ENCODE results near the gene NEDD4L.

NEDD4L gene

DNA sequence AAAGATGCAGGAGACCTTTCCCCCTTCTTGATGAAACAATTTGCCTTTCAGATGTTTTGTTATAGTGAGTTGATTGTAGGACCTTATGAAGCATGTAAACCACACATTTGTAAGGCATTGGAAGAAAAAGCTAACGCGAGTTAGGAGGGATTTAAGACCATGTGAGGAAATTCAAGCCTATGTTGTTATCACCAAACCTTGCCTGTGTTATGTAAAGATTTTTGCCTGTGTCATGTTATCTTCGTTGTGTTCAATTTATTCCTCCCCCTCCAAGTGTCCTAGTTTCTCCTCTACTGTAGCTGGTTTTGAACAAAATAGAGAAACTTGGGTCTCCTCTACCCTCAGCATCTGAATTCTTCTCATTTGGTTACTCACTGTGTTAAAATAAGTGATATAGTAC is 173.0 kb downstream of the NEDD4L start:
- no peak for DNase-seq

DNA sequence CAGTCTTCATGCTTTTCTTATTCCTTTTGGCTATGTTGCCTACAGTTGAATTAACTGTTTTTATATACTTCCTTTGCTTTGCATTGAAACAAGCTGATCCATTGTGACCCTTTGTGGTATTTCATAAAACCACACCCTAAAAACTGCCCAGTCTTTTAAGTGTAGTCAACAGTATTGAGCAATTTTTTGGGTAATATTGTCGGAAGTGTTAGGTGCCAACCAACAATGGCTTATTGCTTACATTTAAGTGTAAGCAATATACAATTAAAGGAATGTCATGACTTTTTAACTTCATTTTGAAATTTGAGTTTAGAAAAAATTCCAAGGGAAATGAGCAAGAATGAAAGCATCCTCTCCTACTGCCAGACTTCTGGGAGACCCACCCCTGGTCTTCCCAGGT is 174.1 kb downstream of the NEDD4L start:
- no peak for DNase-seq

DNA sequence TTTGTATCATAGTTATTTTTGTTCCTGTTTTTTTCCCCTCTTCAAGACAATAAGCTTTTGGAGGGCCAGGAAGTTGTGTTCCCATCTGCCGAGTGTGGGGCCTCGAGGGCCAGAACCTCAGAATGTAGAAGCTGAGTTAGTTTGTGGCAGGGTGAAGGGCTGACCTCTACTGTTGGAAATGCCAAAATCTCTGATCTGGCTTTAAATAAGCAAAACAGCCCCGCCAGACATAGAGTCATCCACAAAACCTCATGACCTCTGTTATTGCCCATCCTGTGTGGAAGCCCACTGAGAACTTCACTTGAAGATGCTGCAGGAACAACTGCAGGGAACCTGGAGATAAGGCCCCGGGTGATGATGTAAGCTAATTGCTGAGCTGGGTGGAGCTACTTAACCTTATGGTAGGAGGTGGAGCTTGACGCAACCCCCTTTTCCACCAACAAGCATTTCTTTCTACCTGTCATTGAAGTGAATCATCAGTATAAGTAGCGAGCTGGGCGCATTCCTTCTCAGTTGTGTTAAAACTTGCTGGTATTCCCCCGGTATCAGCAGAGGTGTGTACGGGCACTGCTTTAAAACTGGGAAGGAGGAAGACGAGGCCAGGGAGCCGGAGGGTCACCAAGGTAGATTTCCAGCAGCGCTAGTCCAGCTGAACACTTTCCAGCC is 177.2 kb downstream of the NEDD4L start:
- DNase-seq: no peak

DNA sequence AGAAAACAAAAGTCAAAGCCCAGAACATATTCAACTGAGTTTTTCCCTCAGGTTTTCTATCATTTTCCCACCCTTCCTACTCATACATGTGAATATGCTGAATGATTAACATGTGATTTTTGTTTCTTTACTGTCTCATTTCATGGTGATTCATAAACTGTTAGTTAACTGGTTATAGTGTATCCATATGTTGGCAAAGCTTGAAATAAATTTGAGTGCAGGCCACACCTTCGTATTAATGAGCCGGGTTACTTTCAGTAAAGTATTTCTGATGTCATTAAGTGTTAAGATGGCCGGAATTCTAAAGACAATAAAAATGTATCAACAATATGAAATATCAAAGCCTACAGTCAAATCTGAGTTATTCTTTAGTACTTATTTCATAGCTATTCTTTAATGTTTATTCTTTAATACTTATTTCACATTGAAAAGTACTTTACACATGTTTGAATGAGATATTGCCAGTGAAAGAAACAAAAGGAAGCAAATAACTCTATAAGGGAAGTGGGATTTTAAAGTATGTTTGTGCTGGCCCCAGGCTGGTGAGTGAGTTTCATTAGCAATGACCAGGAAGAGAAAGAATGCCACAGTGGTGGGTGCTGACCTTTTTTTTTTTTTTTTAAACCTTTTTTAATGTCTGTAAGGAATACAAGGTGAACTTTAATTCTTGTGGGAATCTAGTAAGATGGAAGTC is 178.6 kb downstream of the NEDD4L start:
- DNase-seq: no peak

DNA sequence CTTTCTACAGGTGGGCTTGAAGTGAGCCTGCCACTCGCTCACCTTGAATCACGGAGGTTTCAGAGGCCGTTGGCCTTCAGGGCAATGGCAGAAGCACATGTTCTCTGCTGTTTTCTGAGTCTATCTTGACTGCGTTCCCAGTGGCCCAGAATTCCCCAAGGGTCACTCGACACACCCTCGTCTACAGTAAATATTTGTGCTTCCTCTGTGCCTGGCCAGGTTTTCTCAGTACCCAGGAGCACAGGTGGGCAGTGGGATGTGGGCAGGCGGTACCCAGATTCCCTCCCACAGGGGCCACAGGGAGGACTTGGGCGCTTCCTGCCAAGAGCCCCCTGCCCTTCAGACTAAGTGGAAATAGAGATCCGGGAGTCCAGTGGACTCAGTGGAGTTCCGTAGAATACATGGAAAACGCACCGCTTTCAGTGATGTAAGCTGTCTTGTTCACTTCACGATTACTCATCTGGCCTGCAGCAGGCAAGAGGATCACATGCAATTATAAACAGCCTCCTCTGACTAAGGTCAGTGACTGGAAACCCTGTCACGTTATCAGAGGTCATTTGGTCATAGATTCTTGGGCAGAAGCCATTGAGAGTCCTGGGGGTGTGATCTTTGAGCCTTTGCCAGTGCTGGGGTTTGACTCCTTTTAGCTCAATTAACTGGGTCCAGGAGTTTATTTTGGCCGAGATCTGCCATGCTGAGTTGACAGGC is 179.8 kb downstream of the NEDD4L start:
- no peak for DNase-seq

DNA sequence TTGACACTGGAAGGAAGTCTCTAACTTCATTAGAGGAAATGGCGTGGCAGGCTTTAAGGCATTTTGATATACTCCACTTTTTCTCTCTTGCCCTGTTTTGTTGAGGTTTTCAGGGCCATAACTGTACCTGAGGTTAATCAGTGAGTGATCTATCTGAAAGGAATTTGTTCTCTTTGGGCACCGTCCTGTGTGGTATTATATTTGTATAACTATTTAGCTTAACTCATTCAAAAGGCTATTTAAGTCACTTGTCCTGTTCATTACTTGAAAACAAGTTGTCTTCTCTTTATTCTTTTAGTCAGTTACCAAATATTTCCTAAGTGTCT is 180.4 kb downstream of the NEDD4L start:
- DNase-seq: no peak

DNA sequence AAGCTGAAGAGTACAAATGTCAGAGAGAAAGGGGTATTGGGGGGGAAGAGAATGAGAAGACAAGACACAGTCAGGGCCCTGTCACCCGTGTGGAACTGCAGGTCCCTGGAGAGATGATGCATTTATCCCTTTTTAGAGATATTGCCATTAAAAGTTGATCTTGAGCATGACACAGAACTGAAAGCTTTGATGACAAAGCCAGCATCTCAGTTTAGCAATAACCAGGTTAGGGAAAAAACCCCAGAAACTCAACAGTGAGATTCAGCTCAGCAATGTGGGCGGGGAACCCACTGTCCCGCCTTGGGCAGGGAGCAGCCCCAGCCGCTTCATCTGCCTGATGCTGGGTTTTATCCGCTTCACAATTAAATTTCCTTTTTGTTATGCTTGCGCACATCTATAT is 181.1 kb downstream of the NEDD4L start:
- no peak for DNase-seq

DNA sequence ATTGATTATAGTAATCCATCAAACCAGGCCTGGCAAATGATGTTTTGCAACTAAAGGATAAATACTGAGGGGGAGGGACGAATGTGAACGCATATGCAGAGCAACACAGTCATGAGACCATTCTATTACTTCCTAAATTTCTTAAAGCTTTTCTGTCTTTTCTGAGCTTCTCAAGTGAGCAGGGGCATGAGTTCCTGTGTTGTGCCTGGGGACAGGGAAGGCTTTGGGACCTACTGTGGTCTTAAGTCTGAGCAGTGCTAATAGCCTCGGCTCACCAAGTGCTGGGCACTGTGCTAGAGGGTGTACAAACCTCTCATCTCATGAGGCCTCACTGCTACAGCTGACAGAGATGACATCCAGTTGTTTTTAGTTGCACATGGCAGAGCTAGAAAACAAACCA is 182.4 kb downstream of the NEDD4L start:
- no peak for DNase-seq

DNA sequence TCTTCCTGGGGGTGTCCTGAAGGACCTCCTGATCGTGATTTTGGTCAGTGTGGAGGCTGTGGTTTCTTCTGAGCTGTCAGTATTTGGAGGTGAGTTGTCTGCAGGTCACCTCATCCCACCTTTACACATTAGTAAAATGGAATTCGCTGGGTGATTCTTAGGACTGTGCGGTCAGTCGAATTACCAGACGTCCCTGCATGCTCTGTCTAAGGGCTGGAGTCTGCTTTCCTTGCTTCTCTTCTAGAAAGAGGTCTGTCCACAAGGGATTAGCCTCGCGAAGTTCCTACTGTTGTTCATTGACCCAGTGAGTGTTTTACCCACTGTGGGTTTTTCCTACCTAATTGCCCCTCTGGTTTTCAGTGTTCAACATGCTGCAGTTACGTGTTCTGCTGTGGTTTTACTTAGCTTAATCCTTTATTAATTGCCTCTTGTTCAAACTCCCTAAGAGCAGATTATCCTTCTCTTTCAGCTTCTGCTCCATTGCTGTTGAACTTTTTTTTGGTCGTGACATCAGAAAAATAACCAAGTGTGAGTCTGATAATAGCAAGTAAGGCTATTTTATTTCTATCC is 183.4 kb downstream of the NEDD4L start:
- DNase-seq: no peak

DNA sequence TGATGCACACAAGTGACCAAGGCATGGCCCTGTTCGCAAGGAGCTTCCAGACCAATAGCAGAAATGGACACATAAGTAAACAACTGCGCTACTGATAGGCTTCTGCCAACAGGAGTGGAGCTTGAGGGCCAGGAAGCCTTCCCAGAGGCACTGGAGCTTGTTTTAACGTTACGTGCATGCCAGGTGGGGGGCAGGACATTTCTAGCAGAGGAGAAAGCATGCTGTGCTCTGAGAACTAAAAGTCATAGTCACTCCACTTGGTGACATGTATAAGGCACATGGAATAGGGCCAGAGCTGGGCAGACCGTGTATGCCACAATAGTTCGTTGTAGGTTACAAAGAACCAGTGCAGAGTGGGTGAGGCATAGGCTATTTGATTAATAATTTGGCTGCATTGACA is 184.2 kb downstream of the NEDD4L start:
- DNase-seq: no peak

DNA sequence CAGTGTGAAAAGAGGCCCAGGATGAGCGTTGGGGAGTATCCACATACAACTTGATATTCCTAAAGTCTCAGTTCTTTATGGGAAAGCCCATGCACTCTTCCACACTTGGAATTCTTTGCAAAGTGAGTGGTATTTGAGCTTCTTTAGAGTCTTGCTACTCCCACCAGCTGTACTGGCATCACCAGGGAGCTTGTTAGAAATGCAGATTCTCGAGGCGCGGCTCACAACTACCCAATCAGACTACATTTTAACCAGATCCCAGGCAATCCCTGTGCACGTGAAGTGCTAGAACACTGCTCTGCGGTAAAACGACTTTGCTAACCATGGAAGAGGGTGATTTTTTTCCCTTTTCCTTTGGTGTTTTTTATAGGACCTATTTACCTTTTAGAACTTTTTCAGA is 184.7 kb downstream of the NEDD4L start:
- no peak for DNase-seq

DNA sequence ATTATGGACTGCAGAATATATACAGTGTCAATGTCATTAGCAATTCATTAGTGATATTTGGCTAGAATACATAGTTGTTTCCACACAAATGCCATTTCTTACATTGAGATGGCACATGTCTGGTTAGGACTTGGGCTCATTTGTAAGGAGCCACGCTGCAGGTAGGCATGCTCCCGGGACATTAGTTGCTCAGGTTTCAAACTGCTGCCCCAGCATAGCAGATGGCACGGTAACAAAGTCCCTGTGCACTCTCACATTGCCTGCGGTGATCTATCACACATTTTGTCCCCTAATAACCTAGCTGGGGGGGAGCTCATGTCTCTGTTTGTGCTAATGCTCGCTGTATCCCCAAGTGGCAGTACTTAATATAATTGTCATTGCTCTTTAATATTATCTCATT is 185.1 kb downstream of the NEDD4L start:
- no peak for DNase-seq

DNA sequence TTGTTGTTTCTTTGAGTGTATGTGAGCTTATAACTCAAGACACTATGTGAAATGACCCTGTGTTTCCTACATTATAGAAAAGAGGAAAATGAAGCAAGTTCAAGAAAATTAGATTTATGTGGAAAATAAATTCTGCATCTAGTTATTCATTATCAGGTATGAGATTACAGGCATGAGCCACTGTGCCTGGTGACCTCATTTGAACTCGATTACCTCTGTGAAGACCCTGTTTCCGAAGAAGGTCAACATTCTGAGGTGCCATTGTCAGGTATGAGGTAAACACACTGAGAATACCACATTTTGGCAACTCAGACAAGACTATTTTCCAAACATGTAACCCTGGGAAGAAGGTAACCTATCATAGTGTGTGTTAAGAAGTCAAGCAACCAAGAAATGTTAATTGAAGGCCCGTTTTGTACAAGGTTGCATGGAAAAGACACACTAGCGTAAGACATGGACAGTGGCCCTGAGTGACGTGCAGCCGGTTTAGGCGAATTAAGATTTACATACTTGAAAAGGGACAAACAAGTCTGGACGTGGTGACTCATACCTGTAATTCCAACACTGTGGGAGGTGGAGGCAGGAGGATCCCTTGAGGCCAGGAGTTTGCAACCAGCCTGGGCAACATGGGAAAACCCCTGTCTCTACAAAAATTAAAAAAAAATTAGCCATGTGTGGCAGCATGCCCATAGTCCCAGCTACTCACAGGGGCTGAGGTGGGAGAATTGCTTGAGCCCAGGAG is 186.6 kb downstream of the NEDD4L start:
- DNase-seq: no peak

DNA sequence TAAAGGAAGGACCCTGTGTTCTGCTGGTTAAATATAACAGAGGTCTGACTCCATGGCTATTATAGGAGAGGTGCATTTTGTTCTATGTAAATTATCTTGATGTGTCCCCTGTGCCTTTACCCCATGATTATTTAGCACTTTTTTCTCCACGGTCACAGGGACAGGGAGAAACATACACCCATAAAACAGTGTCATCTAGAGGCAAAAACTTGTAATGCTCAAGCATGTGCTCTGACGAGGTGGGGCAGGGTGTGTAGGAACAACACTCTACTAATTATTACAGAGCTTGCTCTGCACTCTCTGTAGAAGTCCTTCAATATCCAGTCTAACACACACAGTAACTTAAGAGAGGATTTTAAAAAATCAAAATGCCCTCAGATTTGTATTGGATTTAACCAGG is 187.9 kb downstream of the NEDD4L start:
- DNase-seq: no peak

DNA sequence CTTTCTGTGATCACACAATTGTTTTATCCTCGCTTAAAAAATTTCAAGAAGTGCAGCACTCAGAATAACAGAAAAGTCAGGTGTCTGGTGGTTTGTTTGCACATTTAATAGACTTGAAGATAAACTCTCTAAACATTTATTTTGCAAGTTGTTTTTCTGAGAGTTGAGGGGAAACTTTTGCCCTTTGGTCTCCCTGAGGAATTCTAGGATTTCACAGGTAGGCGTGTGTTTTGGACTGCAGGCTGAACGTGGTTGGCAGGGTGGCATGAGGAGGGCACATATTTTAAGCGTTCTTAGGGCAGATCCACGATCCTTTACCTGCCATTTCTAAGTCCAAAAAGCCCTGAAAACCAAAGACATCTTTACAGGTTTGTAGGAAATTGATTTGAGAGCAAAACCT is 188.6 kb downstream of the NEDD4L start:
- DNase-seq: no peak

DNA sequence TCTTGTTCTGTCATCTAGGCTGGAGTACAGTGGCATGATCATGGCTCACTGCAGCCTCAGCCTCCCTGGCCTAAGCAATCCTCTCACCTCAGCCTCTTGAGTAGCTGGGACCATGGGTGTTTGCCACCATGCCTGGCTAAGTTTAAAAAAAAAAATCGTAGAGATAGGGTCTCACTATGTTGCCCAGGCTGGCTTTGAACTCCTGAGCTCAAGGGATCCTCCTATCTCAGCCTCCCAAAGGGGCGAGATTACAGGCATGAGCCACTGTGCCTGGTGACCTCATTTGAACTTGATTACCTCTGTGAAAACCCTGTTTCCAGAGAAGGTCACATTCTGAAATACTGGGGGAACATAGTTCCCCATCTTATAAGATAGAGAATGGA is 190.3 kb downstream of the NEDD4L start:
- no peak for DNase-seq

DNA sequence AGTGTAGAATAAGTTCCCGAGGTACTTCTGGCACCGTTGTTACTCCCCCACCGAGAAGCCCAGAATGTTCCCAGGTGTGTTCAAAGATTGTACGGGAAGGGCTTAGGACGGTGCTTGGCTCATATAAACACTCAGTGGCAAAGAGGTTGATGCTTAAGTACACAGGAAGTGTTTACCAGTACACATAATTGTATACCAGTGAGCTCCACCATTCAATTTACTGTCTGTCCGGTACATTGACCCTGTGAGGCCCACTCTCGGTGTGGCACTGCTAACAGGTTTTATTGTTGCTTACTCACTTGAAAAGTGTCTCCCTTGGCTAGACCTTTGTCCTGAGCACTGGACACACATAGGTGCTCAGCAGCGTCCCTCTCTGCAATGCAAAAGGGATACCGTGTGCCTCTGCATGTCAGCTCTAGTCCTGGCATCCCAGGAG is 191.0 kb downstream of the NEDD4L start:
- DNase-seq: no peak

DNA sequence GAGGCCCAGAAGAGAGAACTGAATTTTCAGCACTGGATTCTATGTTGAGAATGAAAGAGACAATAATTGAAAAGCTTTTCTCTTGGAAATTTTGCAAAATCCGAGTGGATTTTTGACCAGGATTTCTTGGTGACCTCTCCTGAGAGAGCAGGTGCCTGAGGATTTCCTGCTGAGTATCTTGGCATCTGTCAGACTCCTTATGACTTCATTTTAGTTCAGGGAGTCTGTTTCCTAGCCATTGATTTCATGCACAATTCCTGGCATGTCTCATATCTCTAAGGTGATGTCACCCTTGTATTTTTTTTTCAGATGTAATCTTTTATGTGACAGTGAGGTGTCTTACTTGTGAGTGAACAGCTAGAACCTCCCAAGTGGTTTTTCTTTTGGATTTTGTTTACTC is 195.9 kb downstream of the NEDD4L start:
- DNase-seq: no peak

DNA sequence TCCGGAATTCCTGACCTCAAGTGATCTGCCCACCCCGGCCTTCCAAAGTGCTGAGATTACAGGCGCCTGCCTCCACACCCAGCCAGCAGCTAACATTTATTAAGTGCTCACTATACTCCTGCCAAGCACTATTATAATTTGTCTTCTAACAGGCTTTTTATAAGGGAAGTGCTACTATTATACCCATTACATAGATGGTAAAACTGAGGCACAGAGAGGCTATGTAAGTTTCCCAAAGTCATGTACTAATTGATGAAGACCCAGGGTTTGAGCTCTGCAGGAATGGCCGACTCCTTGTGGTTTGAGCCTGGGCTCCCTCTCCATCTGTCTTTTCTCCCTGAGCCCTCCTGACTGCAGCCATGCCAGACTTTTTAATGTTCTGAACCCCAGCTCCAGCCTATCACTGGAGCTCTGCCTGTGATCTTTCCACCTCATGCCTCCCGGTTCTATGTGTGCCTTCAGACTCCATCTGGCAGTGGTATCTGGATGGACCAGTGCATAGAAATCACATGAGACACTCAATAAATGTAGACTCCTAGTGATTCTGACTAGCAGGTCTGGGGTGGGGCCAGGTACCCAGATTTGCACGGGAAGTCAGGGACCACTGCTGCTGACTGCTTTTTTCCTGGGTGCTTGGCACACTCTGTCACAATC is 197.1 kb downstream of the NEDD4L start:
- no peak for DNase-seq

DNA sequence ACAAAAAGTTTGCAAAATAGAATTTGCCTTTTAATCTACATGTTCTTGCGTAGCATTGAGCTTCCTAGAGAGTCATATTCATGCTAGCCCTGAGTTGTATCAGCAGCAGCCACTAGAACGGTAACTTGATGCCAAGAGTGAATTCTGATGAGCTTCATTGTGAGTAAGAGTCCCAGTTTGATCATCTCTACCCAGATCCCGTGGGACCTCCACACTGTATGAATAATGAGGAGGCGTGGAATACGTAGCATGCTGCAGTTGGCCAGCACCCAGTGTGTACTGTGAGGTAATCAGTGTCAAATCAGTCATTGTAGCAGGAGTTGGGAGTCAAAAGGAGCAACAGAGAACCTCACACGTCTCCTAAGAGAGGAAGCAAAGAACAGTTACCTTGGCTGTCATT is 197.9 kb downstream of the NEDD4L start:
- DNase-seq: no peak

DNA sequence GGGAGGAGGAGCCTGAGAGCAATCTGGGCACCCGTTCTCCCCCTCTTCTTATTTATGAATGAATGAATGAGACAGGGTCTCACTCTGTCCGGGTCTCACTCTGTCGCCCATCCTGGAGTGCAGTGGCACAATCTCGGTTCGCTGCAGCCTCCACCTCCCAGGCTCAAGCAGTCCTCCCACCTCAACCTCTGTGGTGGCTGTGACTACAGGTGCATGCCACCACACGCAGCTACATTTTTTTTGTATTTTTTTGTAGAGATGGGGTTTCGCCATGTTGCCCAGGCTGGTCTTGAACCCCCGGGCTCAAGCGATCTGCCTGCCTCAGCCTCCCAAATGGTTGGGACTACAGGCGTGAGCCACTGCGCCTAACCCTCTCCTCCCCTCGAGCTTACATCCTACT is 198.4 kb downstream of the NEDD4L start:
- DNase-seq: no peak

DNA sequence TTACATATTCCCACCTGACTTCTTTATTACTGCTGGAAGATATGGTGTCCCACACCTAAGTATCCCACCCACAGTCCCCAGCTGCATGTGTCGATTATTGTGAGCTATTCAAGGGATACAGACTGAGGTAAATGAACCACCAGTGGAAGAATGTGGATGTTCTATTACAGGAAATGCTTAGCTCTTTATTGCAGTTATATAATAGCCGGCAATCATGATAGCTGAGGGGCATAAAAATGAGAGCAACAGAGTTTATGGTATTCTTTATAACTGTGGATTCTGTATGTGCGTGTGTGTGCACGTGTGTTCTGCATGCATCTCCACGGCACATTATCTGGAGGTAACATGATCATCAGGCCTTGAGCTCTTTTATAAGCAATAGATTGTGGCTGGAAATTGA is 198.9 kb downstream of the NEDD4L start:
- no peak for DNase-seq

DNA sequence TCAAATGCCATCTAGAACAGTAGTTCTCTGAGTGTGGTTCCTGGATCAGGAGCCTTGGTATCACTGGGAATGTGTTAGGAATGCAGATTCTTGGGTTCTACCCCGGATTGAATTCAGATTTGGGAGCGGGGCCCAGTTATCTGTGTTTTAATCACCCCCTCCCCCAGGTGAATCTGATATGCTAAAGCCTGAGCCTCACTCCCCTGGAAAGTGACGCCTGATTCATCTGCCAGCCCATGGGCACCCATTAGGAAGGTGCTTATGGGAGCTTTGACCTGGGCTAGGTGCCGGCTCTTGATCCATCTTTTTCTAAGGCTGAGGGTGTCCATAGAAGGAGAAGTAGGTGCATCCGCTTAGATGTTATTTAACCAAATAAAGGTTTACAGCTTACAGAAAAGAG is 199.4 kb downstream of the NEDD4L start:
- no peak for DNase-seq
